K562 (cell line): ENCODE results near the gene SNX14. TPM values are rescaled to one million over a fixed set of nuclear protein-coding genes. Genes with fewer than 3 reads are reported as not detected.

ENCODE experiments used
- ATAC-seq: fragments of 200-7000 bp; cut with Tn5 transposase; 3 replicates; pipeline ENCODE4 v1.9.1; 2020; ENCODE audit warnings: moderate library complexity
- BruUV-seq: library from RNA; stranded (reverse); fragments of 400-500 nt; replicated peaks from 2 replicates; lab custom pipeline; 2021; lab: Mats Ljungman, UMichigan
- CTCF ChIA-PET: fragments of 300-600 bp; formaldehyde crosslinking; extraction: SDS; loops from one replicate; lab custom pipeline; 2021; ENCODE audit warnings: low intra/inter-chr PET ratio; lab: Yijun Ruan, JAX
- POLR2A ChIA-PET: fragments of 300-600, 350-650 bp; sonication (Branson Sonifier 250); formaldehyde crosslinking; extraction: SDS; loops from one replicate; lab custom pipeline; 2021; ENCODE audit warnings: antibody characterized with exemption, inconsistent platforms; lab: Yijun Ruan, JAX
- DNase-seq, 4 experiments: peaks; one replicate each; pipeline versions ENCODE4 v3.0.0 to v3.0.0-alpha.2; 2011 to 2018; ENCODE audit warnings: low spot score in 3 of 4, mixed read lengths in 3 of 4; ENCODE audit errors: extremely low read depth in 1 of 4
- FAIRE-seq: peaks from 2 replicates; lab custom pipeline; 2011; peaks lifted over from hg19 to GRCh38; lab: Jason Lieb, UNC
- H2AFZ ChIP-seq: 2 replicates; pipeline ENCODE4 v1.6.0; 2011; ENCODE audit warnings: low read depth, low read length, control low read depth, inconsistent platforms
- H3K27ac ChIP-seq: fragments of 200-600 bp; 3 replicates; pipeline ENCODE4 v1.8.0; 2011; ENCODE audit warnings: low read depth, mild to moderate bottlenecking, control low read depth, inconsistent platforms, low read length, moderate library complexity, mixed read lengths; ENCODE audit errors: extremely low read depth
- H3K27me3 ChIP-seq, 2 experiments: fragments of 300-600 bp in 1 of 2; 2 replicates in 1 of 2; 3 replicates in 1 of 2; pipeline versions ENCODE4 v1.6.0 to v1.8.0; 2011; ENCODE audit warnings: inconsistent platforms in 2 of 2, low read length in 2 of 2, mild to moderate bottlenecking in 1 of 2, mixed read lengths in 1 of 2, moderate library complexity in 1 of 2; ENCODE audit not compliant: control insufficient read depth in 2 of 2, insufficient read depth in 2 of 2
- H3K36me3 ChIP-seq: fragments of 300-600 bp; 3 replicates; pipeline ENCODE4 v1.8.0; 2011; ENCODE audit warnings: mild to moderate bottlenecking, low read length, inconsistent platforms; ENCODE audit not compliant: control insufficient read depth, insufficient read depth
- H3K4me1 ChIP-seq, 2 experiments: fragments of 200-600 bp in 1 of 2; replicated peaks in 1 of 2; 2 replicates in 1 of 2; 3 replicates in 1 of 2; pipeline versions ENCODE4 v1.5.1 to v1.8.0; 2011; ENCODE audit warnings: inconsistent platforms in 2 of 2, low read length in 2 of 2, mild to moderate bottlenecking in 1 of 2, mixed read lengths in 1 of 2, moderate library complexity in 1 of 2; ENCODE audit not compliant: control insufficient read depth in 2 of 2, insufficient read depth in 2 of 2
- H3K4me2 ChIP-seq: 2 replicates; pipeline ENCODE4 v1.6.1; 2011; ENCODE audit warnings: low read length, control low read depth, inconsistent platforms, mixed read lengths; ENCODE audit not compliant: insufficient read depth
- H3K4me3 ChIP-seq: fragments of 200-600 bp; sonication (generic), shearing (Covaris generic); 2 replicates; pipeline ENCODE4 v1.5.1; 2016; ENCODE audit warnings: control low read depth, inconsistent platforms
- H3K79me2 ChIP-seq: fragments of 200-600 bp; 3 replicates; pipeline ENCODE4 v1.8.0; 2011; ENCODE audit warnings: low read length, inconsistent platforms; ENCODE audit not compliant: control insufficient read depth, insufficient read depth
- H3K9ac ChIP-seq, 2 experiments: 2 replicates each; pipeline versions ENCODE4 v1.6.0 to v1.6.1; 2011; ENCODE audit warnings: low read depth in 2 of 2, low read length in 2 of 2, control low read depth in 1 of 2, inconsistent platforms in 1 of 2, mild to moderate bottlenecking in 1 of 2, mixed read lengths in 1 of 2; ENCODE audit not compliant: insufficient read depth in 1 of 2
- H3K9me1 ChIP-seq: one replicate; pipeline ENCODE4 v1.6.0; 2011; ENCODE audit warnings: inconsistent platforms, mild to moderate bottlenecking, low read length, moderate library complexity; ENCODE audit not compliant: control insufficient read depth, insufficient read depth
- H3K9me3 ChIP-seq: replicated peaks from 2 replicates; pipeline ENCODE4 v1.5.1; 2011; ENCODE audit warnings: low read depth, low read length, inconsistent platforms; ENCODE audit not compliant: control insufficient read depth, insufficient read depth
- H4K20me1 ChIP-seq: replicated peaks from 2 replicates; pipeline ENCODE4 v1.6.1; 2011; ENCODE audit warnings: low read length, inconsistent platforms, mixed read lengths; ENCODE audit not compliant: control insufficient read depth, insufficient read depth
- ARNT ChIP-seq, 2 experiments: fragments of 450-650 bp; IDR thresholded peaks; 2 replicates each; pipeline ENCODE4 v1.6.1; 2016; ENCODE audit warnings: mild to moderate bottlenecking in 1 of 2
- FOS ChIP-seq: IDR thresholded peaks from 3 replicates; pipeline ENCODE4 v1.6.1; 2011; ENCODE audit not compliant: insufficient read length; ENCODE audit errors: extremely low read depth
- HIVEP1 ChIP-seq: fragments of 250-450 bp; sonication (Bioruptor Pico); IDR thresholded peaks from 2 replicates; pipeline ENCODE4 v1.4.0; 2020; ENCODE audit warnings: mild to moderate bottlenecking
- MCM7 ChIP-seq, 2 experiments: fragments of 450-650 bp; IDR thresholded peaks; 2 replicates each; pipeline ENCODE4 v1.6.1; 2016 to 2018
- POLR2AphosphoS2 ChIP-seq: IDR thresholded peaks from 2 replicates; pipeline ENCODE4 v1.6.1; 2012; ENCODE audit warnings: low read length, improper control_type of control experiment
- PTTG1 ChIP-seq: fragments of 450-650 bp; IDR thresholded peaks from 2 replicates; pipeline ENCODE4 v1.6.1; 2016; ENCODE audit warnings: low read depth, mild to moderate bottlenecking, missing genetic modification characterization, missing compliant biosample characterization
- PURB ChIP-seq: sonication (generic); formaldehyde crosslinking; IDR thresholded peaks from 2 replicates; pipeline ENCODE4 v1.9.0; 2021; ENCODE audit warnings: low read depth, mild to moderate bottlenecking, missing genetic modification reagents
- ZBTB7A ChIP-seq: IDR thresholded peaks from 2 replicates; pipeline ENCODE4 v1.6.1; 2011; ENCODE audit warnings: low read depth, mild to moderate bottlenecking, low read length, moderate library complexity, borderline replicate concordance; ENCODE audit not compliant: control insufficient read depth
- ZC3H11A ChIP-seq: IDR thresholded peaks from 2 replicates; pipeline ENCODE4 v1.6.1; 2012; ENCODE audit warnings: low read depth, low read length, improper control_type of control experiment
- ZNF282 ChIP-seq: sonication (generic); formaldehyde crosslinking; IDR thresholded peaks from 2 replicates; pipeline ENCODE4 v1.8.1; 2023; ENCODE audit warnings: missing genetic modification reagents
- ZNF699 ChIP-seq: fragments of 250-450 bp; sonication (Bioruptor Pico); IDR thresholded peaks from 2 replicates; pipeline ENCODE4 v1.8.0; 2021; ENCODE audit warnings: mild to moderate bottlenecking, moderate library complexity; ENCODE audit not compliant: insufficient replicate concordance
- ZNF785 ChIP-seq: fragments of 250-450 bp; sonication (Bioruptor Pico); IDR thresholded peaks from 2 replicates; pipeline ENCODE4 v1.4.0; 2020; ENCODE audit warnings: mild to moderate bottlenecking
- WGBS: fragments of 100-300 bp; shearing (Covaris generic); methylation state at CpG from one replicate; pipeline ENCODE4 v1.1.6; 2016; ENCODE audit warnings: low coverage, mixed read lengths; ENCODE audit not compliant: insufficient coverage; ENCODE audit errors: missing lambda C conversion rate; 5-methylcytosine and 5-hydroxymethylcytosine counted together
- in situ Hi-C: fragments of 300-500 bp; cut with MboI; formaldehyde crosslinking; loops from 4 replicates; pipeline ENCODE4 v1.15.0; 2018; ENCODE audit warnings: inconsistent platforms, mixed read lengths
- intact Hi-C: fragments of 100-400 bp; cut with micrococcal nuclease; formaldehyde crosslinking; loops from 2 replicates; pipeline ENCODE4 v1.14.2; 2022
- polyA plus RNA-seq, 8 experiments: library from polyadenylated mRNA; depleted of rRNA in 4 of 8; stranded (reverse) in 5 of 8; unstranded in 3 of 8; fragments of >200 nt; fragmentation: Nextera tagmentation in 2 of 8; fragmentation: Illumina TruSeq in 1 of 8; extraction: Ambion mirVana in 2 of 8; extraction: Trizol in 1 of 8; gene quantifications; 2 replicates each; pipeline versions ENCODE4 v1.2.1 to v1.2.3, GENCODE V29; 2011 to 2014; ENCODE audit warnings: inconsistent platforms in 1 of 8, missing spikeins in 1 of 8
- total RNA-seq, 7 experiments: library from RNA; depleted of rRNA in 6 of 7; stranded (reverse); fragments of >200 nt in 6 of 7; fragmentation: Illumina TruSeq in 2 of 7; extraction: Trizol in 2 of 7; gene quantifications; 2 replicates each; pipeline versions ENCODE4 v1.2.1 to v1.2.3, GENCODE V29; 2011 to 2021; ENCODE audit warnings: low replicate concordance in 1 of 7
- TF ChIP-seq, protein P1 (sequence below): fragments of 250-450 bp; sonication (Bioruptor Pico); IDR thresholded peaks from 2 replicates; pipeline ENCODE4 v1.5.0; 2021; ENCODE audit warnings: mild to moderate bottlenecking, moderate library complexity
- TF ChIP-seq, protein P2 (sequence below): fragments of 450-650 bp; IDR thresholded peaks from 2 replicates; pipeline ENCODE4 v1.6.1; 2016; ENCODE audit warnings: low read depth

SNX14 gene
- total and polyA plus RNA-seq, 9 of the 15 experiments (the other 6 are each of a cell fraction or from before 2014, with no cell fraction given): 46.5 to 140 (median 71.2) TPM

DNA sequence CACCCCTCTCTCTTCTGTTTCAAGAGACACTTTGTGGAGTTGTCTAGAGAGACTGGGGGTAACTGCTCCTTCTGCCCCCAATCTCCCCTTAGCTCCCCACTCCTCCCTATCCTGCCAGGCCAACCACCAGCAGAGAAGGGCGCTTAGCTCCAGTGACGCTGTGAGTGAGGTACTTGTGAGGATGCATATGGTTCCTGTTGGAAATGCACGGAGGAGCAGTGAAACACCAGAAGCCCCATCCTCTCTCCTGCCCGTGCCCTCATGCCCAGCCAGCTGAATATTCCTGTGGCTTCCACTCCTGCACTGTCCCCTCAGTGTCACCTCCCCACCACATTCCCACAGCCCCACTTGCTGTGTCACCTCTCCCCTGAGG, 131.9 kb downstream of the SNX14 start:
- intact Hi-C loops (no loop called here), in situ Hi-C loops (no loop called here)
- Histone ChIP-seq H2AFZ (no peak overlapping the region), H3K4me3 (no peak overlapping the region), H3K79me2 (no peaks in the 10 kb centered on the region), H3K9me1 (no peaks in the 10 kb centered on the region), H3K4me1 (no peaks in the 10 kb centered on the region), H3K4me2 (no peak overlapping the region), H3K9me3 (no peaks in the 10 kb centered on the region), H3K27ac (no peak overlapping the region), H4K20me1 (no peaks in the 10 kb centered on the region), H3K27me3 (peaks cover 2 to 4% of the 10 kb centered on the region in 2 experiments; a peak in 1 of 5 replicates), H3K36me3 (no peaks in the 10 kb centered on the region), H3K9ac (no peak overlapping the region)
- POLR2A ChIA-PET: no interaction called here
- BruUV-seq: no TSS peak
- CTCF ChIA-PET: no interaction called here
- no peak for FAIRE-seq
- DNase-seq: no peak
- 0% methylated on average over 4 of the region's 4 CpGs for WGBS
- no peak for ATAC-seq
- TF ChIP-seq HIVEP1 (CRISPR knock-in tag) (no peak), ZBTB7A (no peak), ZC3H11A (no peak), ARNT (IDR thresholded peaks at IDR 0.05) (no peak), FOS (no peak), ZNF282 (CRISPR knock-in tag) (no peak), ZNF699 (CRISPR knock-in tag) (no peak), MCM7 (IDR thresholded peaks at IDR 0.05) (no peak), PTTG1 (tag) (no peak), PURB (no peak), POLR2AphosphoS2 (no peak), ZNF785 (no peak)
- TF ChIP-seq, protein P1, sequence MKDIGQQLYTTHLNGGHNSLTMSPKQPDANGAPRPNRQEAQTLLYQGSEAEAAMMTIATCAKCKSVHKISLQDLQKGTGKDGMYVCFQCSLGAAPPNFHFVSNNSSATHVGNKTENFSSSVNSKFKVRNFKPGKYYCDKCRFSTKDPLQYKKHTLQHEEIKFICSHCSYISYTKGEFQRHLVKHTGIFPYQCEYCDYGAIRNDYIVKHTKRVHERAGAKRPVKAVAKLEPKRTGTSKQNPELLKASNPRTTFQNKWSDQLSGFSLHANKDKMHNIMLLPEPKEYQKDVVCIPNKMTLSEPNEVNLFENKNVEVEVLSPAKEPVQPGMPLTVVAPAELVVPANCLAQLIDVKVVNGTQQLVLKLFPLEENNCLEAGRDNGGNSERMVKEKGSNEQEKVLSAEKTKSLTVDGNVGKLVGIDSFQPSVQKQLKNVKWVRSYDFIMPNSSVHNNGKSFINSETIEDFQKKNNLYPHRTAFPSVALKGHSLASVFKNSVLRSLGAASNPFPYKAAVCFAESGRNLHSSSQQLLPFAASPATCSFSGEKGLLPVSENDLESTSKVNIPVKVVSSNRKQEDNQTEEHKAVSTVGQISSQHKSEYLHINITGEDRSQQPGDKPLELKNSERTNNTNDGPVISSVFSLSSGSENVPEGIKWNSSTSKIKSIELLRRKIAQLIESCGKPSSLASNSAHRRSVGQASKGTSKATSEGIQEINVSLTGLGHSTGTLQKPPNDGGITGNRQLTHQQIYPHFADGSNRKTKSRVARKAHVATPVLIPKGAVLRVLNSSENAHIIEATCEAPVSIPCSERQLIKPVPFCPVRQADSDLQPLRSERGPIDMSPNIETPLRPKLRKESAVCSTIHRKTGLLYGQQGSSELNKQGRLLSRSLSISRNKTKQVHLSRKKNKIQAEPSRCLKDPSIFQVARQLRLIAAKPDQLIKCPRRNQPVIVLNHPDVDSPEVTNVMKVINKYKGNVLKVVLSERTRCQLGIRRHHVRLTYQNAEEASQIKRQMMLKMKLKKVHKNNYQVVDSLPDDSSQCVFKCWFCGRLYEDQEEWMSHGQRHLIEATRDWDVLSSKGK (CRISPR knock-in tag): no peak
- TF ChIP-seq, protein P2, sequence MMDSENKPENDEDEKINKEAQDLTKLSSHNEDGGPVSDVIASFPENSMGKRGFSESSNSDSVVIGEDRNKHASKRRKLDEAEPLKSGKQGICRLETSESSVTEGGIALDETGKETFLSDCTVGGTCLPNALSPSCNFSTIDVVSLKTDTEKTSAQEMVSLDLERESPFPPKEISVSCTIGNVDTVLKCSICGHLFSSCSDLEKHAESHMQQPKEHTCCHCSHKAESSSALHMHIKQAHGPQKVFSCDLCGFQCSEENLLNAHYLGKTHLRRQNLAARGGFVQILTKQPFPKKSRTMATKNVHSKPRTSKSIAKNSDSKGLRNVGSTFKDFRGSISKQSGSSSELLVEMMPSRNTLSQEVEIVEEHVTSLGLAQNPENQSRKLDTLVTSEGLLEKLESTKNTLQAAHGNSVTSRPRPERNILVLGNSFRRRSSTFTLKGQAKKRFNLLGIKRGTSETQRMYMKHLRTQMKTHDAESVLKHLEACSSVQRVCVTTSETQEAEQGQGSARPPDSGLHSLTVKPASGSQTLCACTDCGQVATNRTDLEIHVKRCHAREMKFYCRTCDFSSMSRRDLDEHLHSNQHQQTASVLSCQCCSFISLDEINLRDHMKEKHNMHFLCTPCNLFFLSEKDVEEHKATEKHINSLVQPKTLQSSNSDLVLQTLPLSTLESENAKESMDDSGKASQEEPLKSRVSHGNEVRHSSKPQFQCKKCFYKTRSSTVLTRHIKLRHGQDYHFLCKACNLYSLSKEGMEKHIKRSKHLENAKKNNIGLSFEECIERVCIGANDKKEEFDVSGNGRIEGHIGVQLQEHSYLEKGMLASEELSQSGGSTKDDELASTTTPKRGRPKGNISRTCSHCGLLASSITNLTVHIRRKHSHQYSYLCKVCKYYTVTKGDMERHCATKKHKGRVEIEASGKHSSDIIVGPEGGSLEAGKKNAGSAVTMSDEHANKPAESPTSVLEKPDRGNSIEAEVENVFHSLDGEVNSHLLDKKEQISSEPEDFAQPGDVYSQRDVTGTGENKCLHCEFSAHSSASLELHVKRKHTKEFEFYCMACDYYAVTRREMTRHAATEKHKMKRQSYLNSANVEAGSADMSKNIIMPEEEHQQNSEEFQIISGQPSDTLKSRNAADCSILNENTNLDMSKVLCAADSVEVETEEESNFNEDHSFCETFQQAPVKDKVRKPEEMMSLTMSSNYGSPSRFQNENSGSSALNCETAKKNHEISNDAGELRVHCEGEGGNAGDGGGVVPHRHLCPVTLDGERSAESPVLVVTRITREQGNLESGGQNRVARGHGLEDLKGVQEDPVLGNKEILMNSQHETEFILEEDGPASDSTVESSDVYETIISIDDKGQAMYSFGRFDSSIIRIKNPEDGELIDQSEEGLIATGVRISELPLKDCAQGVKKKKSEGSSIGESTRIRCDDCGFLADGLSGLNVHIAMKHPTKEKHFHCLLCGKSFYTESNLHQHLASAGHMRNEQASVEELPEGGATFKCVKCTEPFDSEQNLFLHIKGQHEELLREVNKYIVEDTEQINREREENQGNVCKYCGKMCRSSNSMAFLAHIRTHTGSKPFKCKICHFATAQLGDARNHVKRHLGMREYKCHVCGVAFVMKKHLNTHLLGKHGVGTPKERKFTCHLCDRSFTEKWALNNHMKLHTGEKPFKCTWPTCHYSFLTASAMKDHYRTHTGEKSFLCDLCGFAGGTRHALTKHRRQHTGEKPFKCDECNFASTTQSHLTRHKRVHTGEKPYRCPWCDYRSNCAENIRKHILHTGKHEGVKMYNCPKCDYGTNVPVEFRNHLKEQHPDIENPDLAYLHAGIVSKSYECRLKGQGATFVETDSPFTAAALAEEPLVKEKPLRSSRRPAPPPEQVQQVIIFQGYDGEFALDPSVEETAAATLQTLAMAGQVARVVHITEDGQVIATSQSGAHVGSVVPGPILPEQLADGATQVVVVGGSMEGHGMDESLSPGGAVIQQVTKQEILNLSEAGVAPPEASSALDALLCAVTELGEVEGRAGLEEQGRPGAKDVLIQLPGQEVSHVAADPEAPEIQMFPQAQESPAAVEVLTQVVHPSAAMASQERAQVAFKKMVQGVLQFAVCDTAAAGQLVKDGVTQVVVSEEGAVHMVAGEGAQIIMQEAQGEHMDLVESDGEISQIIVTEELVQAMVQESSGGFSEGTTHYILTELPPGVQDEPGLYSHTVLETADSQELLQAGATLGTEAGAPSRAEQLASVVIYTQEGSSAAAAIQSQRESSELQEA: no peak
